NCI-H128 (cell line): ENCODE data around the gene DHRS4.
"Not testable (repeated sequence)": the region's sequence is repeated elsewhere in the genome, so short reads cannot be mapped to it uniquely, and the experiment has no call there.

Experiments used
- DNase-seq: peaks from one replicate; lab custom pipeline; 2025; ENCODE audit not compliant: unreplicated experiment; lab: John Stamatoyannopoulos, UW

DHRS4 gene

GRCh38 chr14:23939607-23940326 lies 13.8 kb upstream of the DHRS4 start:
- DNase-seq, result no peak

DNA sequence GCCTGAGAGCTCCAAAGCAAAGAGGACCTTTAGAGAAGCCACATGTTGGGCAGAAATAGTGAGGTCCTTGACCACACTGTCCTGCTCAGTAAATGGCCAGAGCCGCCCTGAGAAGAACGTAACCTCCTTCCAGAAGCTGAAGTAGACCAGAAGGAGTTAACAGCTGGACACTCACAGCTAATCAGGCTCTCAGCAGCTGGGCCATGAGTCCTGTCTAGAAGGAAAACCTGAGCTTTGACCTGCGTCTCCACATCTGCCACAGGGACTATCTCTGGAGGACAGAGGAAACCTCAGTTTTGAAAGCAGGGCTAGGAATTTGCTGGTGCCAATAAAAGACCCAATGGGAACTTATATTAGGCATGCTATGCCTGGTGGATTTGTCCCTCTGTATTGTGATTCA lies 12.3 kb upstream of the DHRS4 start:
- no peak for DNase-seq

- no peak for DNase-seq
These were observed 11.9 kb upstream of the DHRS4 start for GRCh38 chr14:23941669-23942068.

GRCh38 chr14:23942587-23942986 lies 11.0 kb upstream of the DHRS4 start:
- DNase-seq, result no peak

DNA sequence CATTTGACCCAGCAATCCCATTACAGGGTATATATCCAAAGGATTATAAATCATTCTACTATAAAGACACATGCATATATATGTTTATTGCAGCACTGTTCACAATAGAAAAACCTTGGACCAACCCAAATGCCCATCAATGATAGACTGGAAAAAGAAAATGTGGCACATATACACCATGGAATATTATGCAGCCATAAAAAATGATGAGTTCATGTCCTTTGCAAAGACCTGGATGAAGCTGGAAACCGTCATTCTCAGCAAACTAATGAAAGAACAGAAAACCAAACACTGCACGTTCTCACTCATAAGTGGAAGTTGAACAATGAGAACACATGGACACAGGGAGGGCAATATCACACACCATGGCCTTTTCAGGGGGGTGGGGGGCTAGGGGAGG lies 4.5 kb upstream of the DHRS4 start:
- DNase-seq, result not testable (repeated sequence)

GRCh38 chr14:23950411-23951135 lies 3.0 kb upstream of the DHRS4 start:
- no peak for DNase-seq

DNA sequence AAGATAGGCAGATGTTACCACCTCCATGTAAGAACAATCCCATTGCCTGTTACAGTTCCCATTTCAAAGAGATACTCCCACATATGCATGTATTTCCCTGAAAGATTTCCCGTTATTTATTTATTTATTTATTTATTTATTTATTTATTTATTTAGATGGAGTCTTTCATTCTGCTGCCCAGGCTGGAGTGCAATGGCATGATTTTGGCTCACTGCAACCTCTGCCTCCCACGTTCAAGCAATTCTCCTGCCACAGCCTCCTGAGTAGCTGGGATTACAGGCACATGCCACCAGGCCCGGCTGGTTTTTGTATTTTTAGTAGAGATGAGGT lies 2.5 kb upstream of the DHRS4 start:
- DNase-seq, result not testable (repeated sequence)

DNA sequence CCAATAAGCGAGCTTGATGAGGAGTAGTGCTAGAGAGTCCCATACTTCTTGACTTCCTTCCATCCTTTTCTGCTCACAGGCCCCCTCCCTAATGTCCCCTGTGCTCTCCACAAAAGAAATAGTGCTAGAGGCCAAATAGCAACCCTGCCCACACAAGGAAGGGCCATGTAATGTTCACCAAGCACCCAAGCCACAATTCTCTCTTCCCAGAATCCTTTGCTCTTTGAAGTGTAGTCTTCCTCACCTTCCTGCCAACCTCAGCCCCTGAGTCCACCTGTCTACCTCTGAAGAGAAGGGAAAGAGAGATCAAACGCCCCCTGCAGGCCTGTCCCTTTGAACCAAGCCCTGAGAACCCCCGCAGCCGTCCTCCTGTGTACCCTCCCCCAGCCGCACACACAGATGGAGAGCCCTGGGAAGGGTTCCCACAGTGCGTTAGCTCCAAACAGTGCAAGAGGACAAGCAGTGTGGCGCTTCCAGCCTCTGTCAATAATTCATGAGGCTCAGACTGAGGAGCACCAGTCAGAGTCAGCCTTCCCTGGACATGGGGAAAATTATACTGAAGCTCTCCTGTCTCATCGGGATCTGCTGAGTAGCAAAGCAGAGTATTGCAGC lies 1.9 kb upstream of the DHRS4 start:
- DNase-seq, result no peak

GRCh38 chr14:23953116-23953463 lies 480 bp upstream of the DHRS4 start:
- not testable (repeated sequence) for DNase-seq

- DNase-seq, result not testable (repeated sequence)
These were observed 677 bp downstream of the DHRS4 start for GRCh38 chr14:23954279-23954614.

- not testable (repeated sequence) for DNase-seq
These were observed 1.4 kb downstream of the DHRS4 start for GRCh38 chr14:23954965-23955364.

DNA sequence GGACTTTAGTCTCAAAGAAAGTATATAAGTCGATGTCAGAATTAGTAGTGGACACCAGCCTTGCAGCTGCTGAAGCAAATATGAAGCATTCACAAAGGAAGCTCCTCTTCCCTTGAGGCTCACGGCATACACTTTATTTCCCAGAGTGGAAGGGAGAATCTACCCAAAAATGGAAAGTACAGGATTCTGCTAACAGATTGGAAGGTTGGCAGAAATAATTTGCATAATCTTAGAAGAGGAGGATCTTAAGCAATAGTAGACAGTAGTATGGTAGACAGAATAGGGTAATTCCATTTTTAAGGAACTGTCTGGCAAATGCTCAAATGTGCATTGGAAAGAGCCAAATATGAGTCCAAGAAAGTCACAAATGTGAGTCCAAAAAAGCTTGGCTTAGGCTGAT lies 2.2 kb downstream of the DHRS4 start:
- DNase-seq, result not testable (repeated sequence)

GRCh38 chr14:23957913-23958569 lies 4.5 kb downstream of the DHRS4 start:
- DNase-seq, result not testable (repeated sequence)

DNA sequence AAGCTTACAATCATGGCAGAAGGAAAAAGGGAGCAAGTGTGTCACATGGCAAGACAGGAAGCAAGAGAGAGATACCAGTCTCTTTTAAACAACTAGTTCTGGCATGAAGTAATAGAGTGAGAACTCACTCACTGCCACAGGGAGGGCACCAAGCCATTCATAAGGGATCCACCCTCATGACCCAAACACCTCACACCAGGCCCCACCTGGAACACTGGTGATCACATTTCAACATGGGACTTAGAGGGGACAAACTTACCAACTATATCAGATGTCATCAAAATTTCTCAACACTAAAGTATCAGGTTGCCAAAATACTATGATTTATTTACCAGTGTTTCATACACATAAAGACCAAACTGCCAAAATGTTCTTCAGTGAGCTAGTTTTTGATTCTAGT lies 7.3 kb downstream of the DHRS4 start:
- not testable (repeated sequence) for DNase-seq

DNA sequence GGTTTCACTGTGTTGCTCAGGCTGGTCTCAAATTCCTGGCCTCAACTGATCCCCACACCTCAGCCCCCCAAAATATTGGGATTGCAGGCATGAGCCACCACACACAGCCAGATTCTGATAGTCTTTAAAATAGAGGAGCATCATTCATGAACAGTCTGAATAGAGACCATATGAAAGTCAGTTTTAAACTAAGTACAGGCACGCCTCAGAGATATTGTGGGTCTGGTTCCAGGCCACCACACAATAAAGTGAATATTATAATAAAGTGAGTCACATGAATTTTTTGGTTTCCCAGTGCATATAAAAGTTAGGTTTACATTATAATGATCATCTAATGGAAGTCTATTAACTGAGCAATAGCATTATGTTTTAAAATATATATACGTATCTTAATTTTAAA lies 8.1 kb downstream of the DHRS4 start:
- not testable (repeated sequence) for DNase-seq

- DNase-seq, result not testable (repeated sequence)
These were observed 15.5 kb downstream of the DHRS4 start for GRCh38 chr14:23969130-23969480.

- DNase-seq, result not testable (repeated sequence)
These were observed 16.1 kb downstream of the DHRS4 start for GRCh38 chr14:23969481-23970282.

- not testable (repeated sequence) for DNase-seq
These were observed 16.7 kb downstream of the DHRS4 start for GRCh38 chr14:23970283-23970659.

DNA sequence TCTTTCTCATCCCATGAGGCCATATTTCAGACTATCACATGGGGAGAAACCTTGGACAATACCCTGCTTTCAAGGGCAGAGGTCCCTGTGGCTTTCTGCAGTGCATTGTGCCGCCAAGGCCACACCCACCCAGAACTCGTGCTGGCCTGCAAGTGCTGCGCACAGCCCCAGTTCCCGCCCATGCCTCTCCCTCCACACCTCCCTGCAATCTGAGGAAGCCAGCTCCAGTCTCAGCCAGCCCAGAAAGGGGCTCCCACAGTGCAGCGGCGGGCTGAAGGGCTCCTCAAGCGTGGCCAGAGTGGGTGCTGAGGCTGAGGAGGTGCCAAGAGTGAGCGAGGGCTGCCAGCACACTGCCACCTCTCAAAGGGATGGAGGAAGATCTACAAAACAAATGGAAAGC lies 19.6 kb downstream of the DHRS4 start:
- not testable (repeated sequence) for DNase-seq

GRCh38 chr14:23974041-23974440 lies 20.5 kb downstream of the DHRS4 start:
- not testable (repeated sequence) for DNase-seq

GRCh38 chr14:23977208-23977607 lies 23.6 kb downstream of the DHRS4 start:
- DNase-seq, result not testable (repeated sequence)
